Fibroblast of skin of abdomen (primary cell): Measurements from ENCODE around the gene GJB6.
A peak's percentile ranks its signal among the peaks of the same experiment; 100 is the strongest.

Experiments
- DNase-seq: peaks from one replicate; pipeline ENCODE4 v3.0.0-alpha.2; 2013

GJB6 gene

GRCh38 chr13:20227288-20227687 lies 4.8 kb downstream of the GJB6 start:
- DNase-seq = no peak

GRCh38 chr13:20222553-20222952 lies 9.6 kb downstream of the GJB6 start:
- no peak for DNase-seq

- DNase-seq = no peak
Measured at GRCh38 chr13:20221772-20222171, 10.3 kb downstream of the GJB6 start.

- no peak for DNase-seq
Measured at GRCh38 chr13:20219577-20219976, 12.5 kb downstream of the GJB6 start.

- no peak for DNase-seq
Measured at GRCh38 chr13:20217168-20217567, 15.0 kb downstream of the GJB6 start.

- DNase-seq = no peak
Measured at GRCh38 chr13:20209948-20210347, 22.2 kb downstream of the GJB6 start.

GRCh38 chr13:20206698-20207235 lies 25.4 kb downstream of the GJB6 start:
- no peak for DNase-seq

- no peak for DNase-seq
Measured at GRCh38 chr13:20206065-20206697, 25.9 kb downstream of the GJB6 start.

- peak; percentile 44 for DNase-seq
Measured at GRCh38 chr13:20198781-20199180, 33.3 kb downstream of the GJB6 start.

GRCh38 chr13:20197361-20197834 lies 34.7 kb downstream of the GJB6 start:
- DNase-seq = peak; percentile 51

GRCh38 chr13:20195801-20196200 lies 36.3 kb downstream of the GJB6 start:
- peak; percentile 29 for DNase-seq

- DNase-seq = no peak
Measured at GRCh38 chr13:20193907-20194631, 38.0 kb downstream of the GJB6 start.

- no peak for DNase-seq
Measured at GRCh38 chr13:20193162-20193906, 38.8 kb downstream of the GJB6 start.

GRCh38 chr13:20192836-20193161 lies 39.3 kb downstream of the GJB6 start, which contains the start of gene GJB2:
Gene GJB2, minus strand, starts transcription at chr13:20192938. Its CDS starts 3,357 bp downstream, at chr13:20189581.
- no peak for DNase-seq

GRCh38 chr13:20192158-20192835 lies 39.8 kb downstream of the GJB6 start:
- no peak for DNase-seq

- no peak for DNase-seq
Measured at GRCh38 chr13:20191311-20192157, 40.6 kb downstream of the GJB6 start.

GRCh38 chr13:20190481-20191310 lies 41.4 kb downstream of the GJB6 start:
- peak; percentile 86 for DNase-seq

- DNase-seq = no peak
Measured at GRCh38 chr13:20190076-20190475, 42.0 kb downstream of the GJB6 start.

GRCh38 chr13:20188667-20189553 lies 43.2 kb downstream of the GJB6 start:
- DNase-seq = no peak

GRCh38 chr13:20186771-20187170 lies 45.3 kb downstream of the GJB6 start:
- DNase-seq = no peak
